Lower leg skin (tissue), 3 donors: ENCODE data around the gene SPP2.

Experiments
- POLR2A ChIP-seq, 2 donors: fragments of 450-650 bp; IDR thresholded peaks; one replicate each; pipeline ENCODE4 v1.6.1; 2016 to 2017; ENCODE audit warnings: antibody characterized with exemption in 2 of 2, mild to moderate bottlenecking in 1 of 2, moderate library complexity in 1 of 2
- TF ChIP-seq, protein P1 (sequence below), 3 donors: fragments of 450-650 bp; IDR thresholded peaks; one replicate each; pipeline ENCODE4 v1.5.1; 2016; ENCODE audit warnings: antibody characterized with exemption in 3 of 3, mild to moderate bottlenecking in 3 of 3, moderate library complexity in 2 of 3

GRCh38 chr2:234081970-234082822 is 31.7 kb downstream of the SPP2 start:
- TF ChIP-seq, protein P1, sequence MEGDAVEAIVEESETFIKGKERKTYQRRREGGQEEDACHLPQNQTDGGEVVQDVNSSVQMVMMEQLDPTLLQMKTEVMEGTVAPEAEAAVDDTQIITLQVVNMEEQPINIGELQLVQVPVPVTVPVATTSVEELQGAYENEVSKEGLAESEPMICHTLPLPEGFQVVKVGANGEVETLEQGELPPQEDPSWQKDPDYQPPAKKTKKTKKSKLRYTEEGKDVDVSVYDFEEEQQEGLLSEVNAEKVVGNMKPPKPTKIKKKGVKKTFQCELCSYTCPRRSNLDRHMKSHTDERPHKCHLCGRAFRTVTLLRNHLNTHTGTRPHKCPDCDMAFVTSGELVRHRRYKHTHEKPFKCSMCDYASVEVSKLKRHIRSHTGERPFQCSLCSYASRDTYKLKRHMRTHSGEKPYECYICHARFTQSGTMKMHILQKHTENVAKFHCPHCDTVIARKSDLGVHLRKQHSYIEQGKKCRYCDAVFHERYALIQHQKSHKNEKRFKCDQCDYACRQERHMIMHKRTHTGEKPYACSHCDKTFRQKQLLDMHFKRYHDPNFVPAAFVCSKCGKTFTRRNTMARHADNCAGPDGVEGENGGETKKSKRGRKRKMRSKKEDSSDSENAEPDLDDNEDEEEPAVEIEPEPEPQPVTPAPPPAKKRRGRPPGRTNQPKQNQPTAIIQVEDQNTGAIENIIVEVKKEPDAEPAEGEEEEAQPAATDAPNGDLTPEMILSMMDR (IDR thresholded peaks at IDR 0.05), result no peak
- no peak for TF ChIP-seq POLR2A (IDR thresholded peaks at IDR 0.05)
